NCI-H748 (cell line): ENCODE measurements around the gene AVPI1.

ENCODE experiments used
- DNase-seq: peaks from one replicate; lab custom pipeline; 2025; ENCODE audit not compliant: unreplicated experiment; lab: John Stamatoyannopoulos, UW

AVPI1 gene

GRCh38 chr10:97686962-97687784, at the start of gene AVPI1:
TSS of gene AVPI1 (minus strand) at chr10:97687241. CDS start at chr10:97679905, 7,336 bp downstream.
- DNase-seq: peak; percentile 95

- no peak for DNase-seq
Measured at GRCh38 chr10:97736403-97736901, 49.4 kb upstream of the AVPI1 start.

- DNase-seq: no peak
Measured at GRCh38 chr10:97734021-97734420, 47.0 kb upstream of the AVPI1 start.

GRCh38 chr10:97733256-97733655, 46.2 kb upstream of the AVPI1 start:
- no peak for DNase-seq

GRCh38 chr10:97732052-97732359, 45.0 kb upstream of the AVPI1 start:
- no peak for DNase-seq

- peak; percentile 67 for DNase-seq
Measured at GRCh38 chr10:97731346-97732051, 44.5 kb upstream of the AVPI1 start.

- DNase-seq: no peak
Measured at GRCh38 chr10:97729014-97729413, 42.0 kb upstream of the AVPI1 start.

- peak; percentile 2 for DNase-seq
Measured at GRCh38 chr10:97726636-97727178, 39.7 kb upstream of the AVPI1 start.

GRCh38 chr10:97724341-97724941, 37.4 kb upstream of the AVPI1 start:
- no peak for DNase-seq

- DNase-seq: no peak
Measured at GRCh38 chr10:97723001-97723400, 36.0 kb upstream of the AVPI1 start.

GRCh38 chr10:97721871-97722780, 35.1 kb upstream of the AVPI1 start:
- DNase-seq: no peak

GRCh38 chr10:97719602-97720001, 32.6 kb upstream of the AVPI1 start:
- peak; percentile 1 for DNase-seq

GRCh38 chr10:97718659-97719142, 31.7 kb upstream of the AVPI1 start:
- DNase-seq: peak; percentile 87

GRCh38 chr10:97718178-97718577, 31.1 kb upstream of the AVPI1 start:
- DNase-seq: no peak

- no peak for DNase-seq
Measured at GRCh38 chr10:97717627-97718026, 30.6 kb upstream of the AVPI1 start.

GRCh38 chr10:97715259-97715874, 28.3 kb upstream of the AVPI1 start:
- no peak for DNase-seq

GRCh38 chr10:97714401-97715258, 27.6 kb upstream of the AVPI1 start:
- DNase-seq: no peak

GRCh38 chr10:97713826-97714400, 26.9 kb upstream of the AVPI1 start:
- peak; percentile 75 for DNase-seq
